ENCODE measurements around the gene ICE2. TPM values are rescaled to one million over a fixed set of nuclear protein-coding genes. Genes with fewer than 3 reads are reported as not detected.
A peak's percentile ranks its signal among the peaks of the same experiment; 100 is the strongest.

The ICE2 gene
- total RNA-seq, 1 experiment from 2014 or later, result 37.4 TPM

DNA sequence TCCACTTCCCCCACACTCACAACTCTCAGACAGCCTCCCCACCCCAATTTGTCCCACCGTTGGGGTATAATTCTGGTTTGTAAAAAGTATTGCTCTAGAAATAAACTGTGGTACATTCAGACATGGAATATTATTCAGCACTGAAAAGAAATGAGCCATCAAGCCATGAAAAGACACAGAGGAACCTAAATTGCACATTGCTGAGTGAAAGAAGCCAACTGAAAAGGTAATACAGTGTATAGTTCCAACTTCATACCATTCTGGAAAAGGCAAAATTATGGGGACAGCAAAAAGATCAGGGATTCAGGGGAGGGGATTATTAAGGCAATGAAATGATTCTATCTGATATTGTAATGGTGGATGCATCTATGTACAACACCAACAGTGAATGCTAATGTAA is 91.6 kb downstream of the ICE2 start:
- no peaks in the 10 kb centered on the region for H3K9me3 ChIP-seq (replicated peaks)
- peaks cover 18% of the 10 kb centered on the region; the same call in 1 of the 2 replicates for H3K36me3 ChIP-seq
- H3K4me3 ChIP-seq, result no peak overlapping the region
- peaks cover 27% of the 10 kb centered on the region for H3K4me1 ChIP-seq
- no peaks in the 10 kb centered on the region for H3K27me3 ChIP-seq
- DNase-seq, result no peak
- H3K27ac ChIP-seq, result no peak overlapping the region

DNA sequence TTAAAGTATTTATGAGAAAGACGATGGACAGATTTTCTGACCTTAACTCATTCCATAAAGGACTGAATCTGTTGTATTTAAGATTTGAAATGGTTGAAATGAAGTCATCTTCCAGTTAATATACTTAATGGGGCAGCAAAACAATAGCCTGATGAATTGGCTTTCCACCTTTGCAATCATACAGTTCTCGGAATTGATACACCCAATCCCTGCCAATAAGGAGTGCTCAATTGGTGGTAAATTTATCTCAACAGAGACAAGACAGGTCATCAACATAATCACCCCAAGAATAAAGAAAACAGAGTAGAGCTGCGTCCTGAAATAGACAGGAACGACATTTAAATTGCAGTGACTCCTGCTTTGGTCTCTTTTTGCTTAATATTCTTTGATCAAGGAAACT is 92.3 kb downstream of the ICE2 start:
- Histone ChIP-seq H3K27ac (no peak overlapping the region), H3K4me1 (peaks cover 20% of the 10 kb centered on the region), H3K9me3 (replicated peaks) (no peaks in the 10 kb centered on the region), H3K4me3 (no peak overlapping the region), H3K36me3 (peaks cover 18% of the 10 kb centered on the region; the same call in 1 of the 2 replicates), H3K27me3 (no peaks in the 10 kb centered on the region)
- DNase-seq, result no peak

DNA sequence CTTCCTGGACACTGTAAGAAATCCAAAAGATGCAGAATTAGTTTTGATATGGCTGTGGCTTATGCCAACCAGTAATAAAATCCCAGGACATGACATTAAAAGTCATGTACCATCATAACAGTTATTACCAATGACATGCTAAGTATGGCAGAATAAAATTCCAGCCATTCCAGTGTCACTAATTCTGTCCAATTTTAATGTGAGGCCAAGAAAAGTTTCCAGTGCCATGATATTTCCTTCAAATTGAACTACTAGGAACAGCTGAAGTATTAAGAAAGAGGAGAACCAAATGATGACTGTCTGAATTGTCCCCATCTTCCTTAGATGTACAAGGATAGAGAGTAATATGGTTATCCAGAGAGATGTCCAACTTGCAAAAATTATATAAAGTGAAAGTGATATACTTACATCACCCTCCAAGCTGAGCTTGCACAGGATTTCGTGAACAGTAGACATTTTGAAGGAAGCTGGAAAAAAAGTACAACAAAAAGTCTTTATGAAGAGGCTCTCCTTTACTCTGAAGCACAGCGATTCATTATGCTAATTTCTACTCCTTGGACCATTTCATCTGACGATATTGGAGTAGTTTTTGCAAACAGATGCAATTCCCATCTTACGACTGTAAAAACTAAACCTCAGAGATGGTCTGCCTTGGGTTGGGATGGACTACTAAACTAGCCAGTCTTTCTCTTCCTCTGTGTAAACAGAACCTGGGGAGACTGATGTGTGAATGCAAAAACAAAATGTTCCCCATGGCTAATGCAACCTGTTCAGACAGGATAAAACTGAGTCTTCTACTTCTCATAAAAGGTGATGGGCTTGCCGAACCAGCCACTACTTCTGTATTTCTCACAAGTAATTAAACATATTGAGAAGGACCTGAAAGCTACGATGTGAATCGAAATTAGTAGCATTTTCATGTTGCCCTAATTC is 93.1 kb downstream of the ICE2 start:
- H3K27ac ChIP-seq, result no peak overlapping the region
- H3K9me3 ChIP-seq (replicated peaks), result no peaks in the 10 kb centered on the region
- H3K36me3 ChIP-seq, result peaks cover 24% of the 10 kb centered on the region
- H3K4me1 ChIP-seq, result peaks cover 14% of the 10 kb centered on the region
- H3K4me3 ChIP-seq, result no peak overlapping the region
- no peak for DNase-seq
- H3K27me3 ChIP-seq, result no peaks in the 10 kb centered on the region

DNA sequence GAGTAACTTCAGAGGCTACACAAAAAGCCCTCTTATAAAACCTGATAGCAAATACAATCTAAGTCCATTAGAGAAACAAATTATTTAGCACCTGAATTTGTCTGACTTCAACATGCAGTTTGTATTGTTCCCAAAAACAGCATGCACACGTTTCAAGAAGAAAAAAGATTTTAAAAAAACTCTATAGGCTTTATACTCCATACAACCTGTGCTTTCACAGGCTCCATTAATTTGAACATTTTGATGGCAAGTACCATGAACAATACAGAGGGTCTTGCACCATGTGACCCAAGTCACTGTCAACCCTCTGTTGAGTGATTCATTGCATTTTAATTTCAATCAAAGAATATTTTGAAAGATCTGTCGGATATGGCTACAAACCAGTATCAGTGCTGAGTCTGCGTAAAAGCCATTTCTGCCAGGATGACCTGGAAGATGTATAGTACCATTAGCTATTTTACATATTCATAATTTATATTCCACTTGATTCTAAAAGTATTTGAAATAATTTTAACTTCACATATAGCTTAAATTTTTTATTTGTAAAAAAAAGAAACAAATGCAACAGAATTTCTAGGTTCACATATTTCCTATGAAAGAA is 94.3 kb downstream of the ICE2 start:
- peaks cover 25% of the 10 kb centered on the region for H3K36me3 ChIP-seq

DNA sequence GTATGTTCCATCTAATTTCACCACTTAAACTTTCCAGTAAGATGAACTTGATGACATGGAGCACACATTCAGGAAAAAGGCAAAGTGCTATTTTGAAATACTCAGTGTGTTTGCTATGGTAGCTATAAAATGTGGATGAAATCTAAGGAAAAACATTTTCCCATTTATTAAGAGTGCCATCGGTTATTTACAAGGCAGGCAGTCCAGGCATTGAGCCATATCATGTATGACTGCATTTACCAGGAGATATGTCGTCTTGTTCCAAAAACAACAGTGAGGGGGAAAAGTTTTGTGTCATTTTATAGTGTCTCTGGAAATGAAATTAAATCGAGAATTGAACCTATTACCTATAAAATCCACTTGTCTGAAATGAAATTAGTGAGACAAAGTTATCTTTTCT is 94.9 kb downstream of the ICE2 start:
- H3K27me3 ChIP-seq, result no peaks in the 10 kb centered on the region
- no peaks in the 10 kb centered on the region for H3K9me3 ChIP-seq (replicated peaks)
- H3K4me3 ChIP-seq, result no peak overlapping the region
- peaks cover 23% of the 10 kb centered on the region for H3K36me3 ChIP-seq
- no peak overlapping the region for H3K27ac ChIP-seq
- DNase-seq, result no peak
- peaks cover 11% of the 10 kb centered on the region for H3K4me1 ChIP-seq

More for the DNA sequence above, 94.3 kb downstream of the ICE2 start:
- DNase-seq, result no peak
- H3K27ac ChIP-seq, result no peak overlapping the region
- peaks cover 10% of the 10 kb centered on the region for H3K4me1 ChIP-seq
- H3K27me3 ChIP-seq, result no peaks in the 10 kb centered on the region
- H3K9me3 ChIP-seq (replicated peaks), result no peaks in the 10 kb centered on the region
- no peak overlapping the region for H3K4me3 ChIP-seq

DNA sequence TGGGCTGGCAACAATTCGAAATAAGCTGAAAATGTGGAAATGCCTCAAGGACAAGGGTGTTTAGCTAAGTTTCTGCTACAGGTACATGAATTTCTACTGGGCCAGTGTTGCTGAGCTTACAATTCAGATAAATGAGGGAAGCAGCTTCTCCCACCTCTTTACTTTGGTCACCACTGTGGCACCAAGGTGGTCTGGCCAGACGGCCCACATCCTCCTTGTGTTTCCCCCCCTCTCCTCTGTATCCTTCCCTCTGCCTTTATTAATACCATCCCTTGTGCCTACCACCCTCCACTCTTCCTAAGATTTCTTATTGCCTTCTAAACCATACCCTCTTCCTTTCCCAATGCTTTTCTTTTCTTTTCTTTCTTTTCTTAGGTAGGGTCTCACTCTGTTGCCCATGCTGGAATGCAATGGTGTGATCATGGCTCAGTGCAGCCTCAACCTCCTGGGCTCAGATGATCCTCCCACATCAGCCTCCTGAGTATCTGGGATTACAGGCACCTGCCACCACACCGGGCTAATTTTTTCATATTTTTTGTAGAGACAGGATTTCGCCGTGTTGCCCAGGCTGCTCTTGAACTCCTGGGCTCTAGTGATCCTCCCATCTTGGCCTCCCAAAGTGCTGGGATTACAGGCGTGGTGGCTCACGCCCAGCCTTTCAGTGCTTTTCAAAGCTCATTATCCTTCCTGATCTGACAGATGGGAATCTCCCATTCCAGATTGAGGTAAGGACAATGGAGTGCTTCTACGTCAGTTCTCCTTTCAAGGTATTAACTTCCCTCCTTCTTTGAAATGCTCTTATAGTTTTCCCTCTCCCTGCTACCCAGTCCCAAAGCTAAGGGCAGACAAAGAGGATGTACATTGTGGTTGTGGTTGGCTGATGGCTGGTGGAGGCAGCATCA is 95.9 kb downstream of the ICE2 start:
- DNase-seq, result no peak
- Histone ChIP-seq H3K4me1 (peaks cover 13% of the 10 kb centered on the region), H3K36me3 (peaks cover 26% of the 10 kb centered on the region), H3K27ac (no peak overlapping the region), H3K4me3 (no peak overlapping the region), H3K27me3 (no peaks in the 10 kb centered on the region), H3K9me3 (replicated peaks) (no peaks in the 10 kb centered on the region)

DNA sequence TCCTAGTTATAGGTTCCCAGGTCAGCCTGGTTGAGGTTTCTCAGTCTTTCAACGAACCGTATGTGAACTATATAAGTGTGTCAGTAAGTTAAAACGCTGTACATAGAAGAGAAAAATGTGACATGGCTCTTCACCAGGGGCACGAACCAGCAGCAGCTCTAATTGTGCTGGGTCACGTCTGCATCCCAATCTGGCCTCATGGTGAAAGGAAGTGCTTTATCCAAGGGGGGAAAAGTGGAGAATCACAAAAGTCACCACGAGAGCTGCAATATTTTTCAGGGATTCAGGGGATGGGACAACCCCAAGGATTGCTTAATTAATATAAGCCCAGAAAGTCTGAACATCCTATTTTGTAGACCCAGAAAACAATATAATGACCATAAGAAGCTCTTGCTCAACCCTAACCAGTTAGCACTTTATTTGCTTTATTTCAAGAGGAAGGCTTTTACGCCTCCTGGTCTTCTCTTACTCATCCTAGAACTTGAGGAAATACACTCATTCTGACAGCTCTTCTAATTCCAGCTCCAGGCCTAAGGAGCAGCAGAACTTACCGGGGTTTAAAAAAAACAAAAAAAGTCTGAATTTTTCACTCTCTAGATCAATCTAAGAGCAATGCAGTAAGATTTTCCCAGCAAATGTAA is 97.7 kb downstream of the ICE2 start:
- no peak for DNase-seq
- H3K27ac ChIP-seq, result no peak overlapping the region
- peaks cover 13% of the 10 kb centered on the region for H3K4me1 ChIP-seq
- no peaks in the 10 kb centered on the region for H3K9me3 ChIP-seq (replicated peaks)
- H3K36me3 ChIP-seq, result peaks cover 26% of the 10 kb centered on the region
- no peak overlapping the region for H3K4me3 ChIP-seq
- H3K27me3 ChIP-seq, result no peaks in the 10 kb centered on the region

DNA sequence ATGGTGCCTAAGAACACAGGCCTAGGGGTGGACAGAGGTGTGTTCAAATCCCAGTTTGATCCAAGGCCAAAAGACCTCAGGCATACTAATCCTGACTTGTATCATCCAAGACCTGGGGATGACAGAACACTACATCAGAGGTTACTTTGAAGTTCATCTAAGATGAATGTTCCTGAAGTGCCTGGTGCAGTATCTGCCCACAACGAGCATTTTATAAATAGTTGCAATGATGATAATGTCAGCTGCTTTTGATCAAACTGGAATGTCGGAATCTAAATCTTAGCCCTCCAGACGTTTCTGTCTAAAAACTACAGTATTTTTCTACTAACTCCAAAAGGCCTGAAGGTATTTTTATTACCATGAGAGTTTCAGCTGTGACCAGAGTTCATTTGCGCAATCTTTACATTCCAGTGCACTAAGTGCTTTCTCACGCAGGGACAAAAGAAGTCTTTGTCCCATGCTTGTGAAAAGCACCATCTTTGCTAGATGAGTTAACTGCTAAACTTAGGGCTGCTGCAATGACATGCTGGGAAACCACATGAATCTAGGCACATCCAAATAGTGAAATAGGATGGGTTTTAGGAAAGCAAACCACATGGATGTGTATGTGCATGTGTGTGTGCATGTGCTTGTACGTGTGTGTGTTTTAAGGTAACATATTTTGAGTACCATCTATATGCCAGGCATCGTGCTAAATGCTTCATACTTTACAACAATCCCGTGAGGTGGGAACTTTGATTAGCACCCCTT is 99.2 kb downstream of the ICE2 start:
- no peak overlapping the region for H3K4me3 ChIP-seq
- H3K36me3 ChIP-seq, result peaks cover 22% of the 10 kb centered on the region
- no peaks in the 10 kb centered on the region for H3K9me3 ChIP-seq (replicated peaks)
- peak; percentile 70 to 88 for DNase-seq
- H3K27ac ChIP-seq, result peak overlapping the region; percentile 67
- H3K27me3 ChIP-seq, result no peaks in the 10 kb centered on the region
- H3K4me1 ChIP-seq, result peaks cover 24% of the 10 kb centered on the region

DNA sequence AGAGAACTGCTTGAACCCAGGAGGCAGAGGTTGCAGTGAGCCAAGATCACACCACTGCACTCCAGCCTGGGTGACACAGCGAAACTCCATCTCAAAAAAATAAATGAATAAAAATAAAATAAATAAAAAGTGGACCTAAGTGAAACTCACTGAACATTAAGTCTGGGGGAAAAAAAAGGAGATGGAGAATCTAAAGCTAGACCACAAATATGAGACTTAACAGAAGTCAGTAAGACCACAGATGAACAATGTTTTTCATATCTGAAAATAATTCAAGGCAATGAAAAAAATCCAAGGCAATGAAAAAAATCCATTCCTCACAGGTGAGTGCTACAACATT is 99.8 kb downstream of the ICE2 start:
- Histone ChIP-seq H3K36me3 (peaks cover 18% of the 10 kb centered on the region), H3K27me3 (no peaks in the 10 kb centered on the region), H3K4me3 (no peak overlapping the region), H3K4me1 (peaks cover 28% of the 10 kb centered on the region), H3K9me3 (replicated peaks) (no peaks in the 10 kb centered on the region), H3K27ac (peak overlapping the region; percentile 67)
- no peak for DNase-seq

DNA sequence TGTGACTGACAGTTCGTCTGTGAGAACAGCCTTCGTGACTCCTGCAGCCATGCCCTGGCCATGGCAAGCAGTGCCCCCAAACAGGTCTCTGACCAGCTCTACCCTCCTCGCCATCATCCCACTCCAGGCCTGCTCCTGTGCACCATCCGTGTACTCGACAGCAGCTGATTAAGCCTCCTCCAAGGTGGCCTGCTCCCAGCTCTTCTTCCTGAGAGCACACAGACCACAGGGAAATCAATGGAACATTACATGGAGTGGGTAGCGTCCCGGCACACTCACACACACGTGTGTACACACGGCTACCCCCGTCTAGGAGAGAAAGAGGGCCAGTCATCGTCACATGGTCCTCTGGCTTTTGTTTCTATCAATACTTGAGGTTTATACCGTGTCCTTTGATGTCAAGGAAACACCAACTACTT is 102.3 kb downstream of the ICE2 start:
- Histone ChIP-seq H3K9me3 (replicated peaks) (no peaks in the 10 kb centered on the region), H3K4me3 (no peak overlapping the region), H3K4me1 (peaks cover 51% of the 10 kb centered on the region), H3K27ac (no peak overlapping the region), H3K36me3 (peaks cover 10% of the 10 kb centered on the region; the same call in 1 of the 2 replicates), H3K27me3 (no peaks in the 10 kb centered on the region)
- no peak for DNase-seq

DNA sequence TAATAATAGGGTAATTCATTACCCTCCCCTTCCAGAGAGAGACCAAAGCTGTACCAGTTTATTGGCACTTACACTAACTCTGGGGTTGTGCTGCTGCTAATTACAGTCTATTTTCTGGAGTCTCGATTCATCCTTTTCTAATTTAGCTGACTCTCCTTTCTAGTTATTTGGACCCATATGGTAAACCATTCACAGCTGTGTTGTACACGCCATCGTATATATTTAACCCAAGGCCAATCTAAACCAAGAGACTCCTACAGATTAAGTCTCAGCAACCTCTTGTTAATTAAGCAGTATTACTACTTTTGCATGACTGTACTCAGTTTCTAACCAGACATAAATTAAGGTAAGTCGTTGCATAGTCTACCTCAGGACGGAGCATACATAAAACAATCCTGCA is 103.6 kb downstream of the ICE2 start:
- Histone ChIP-seq H3K9me3 (replicated peaks) (no peaks in the 10 kb centered on the region), H3K27ac (peak overlapping the region; percentile 93), H3K4me3 (no peak overlapping the region), H3K4me1 (peaks cover 62% of the 10 kb centered on the region), H3K27me3 (no peaks in the 10 kb centered on the region), H3K36me3 (0 out of 2 replicates have a peak, but pooled peaks cover 4% of the 10 kb centered on the region)
- no peak for DNase-seq

DNA sequence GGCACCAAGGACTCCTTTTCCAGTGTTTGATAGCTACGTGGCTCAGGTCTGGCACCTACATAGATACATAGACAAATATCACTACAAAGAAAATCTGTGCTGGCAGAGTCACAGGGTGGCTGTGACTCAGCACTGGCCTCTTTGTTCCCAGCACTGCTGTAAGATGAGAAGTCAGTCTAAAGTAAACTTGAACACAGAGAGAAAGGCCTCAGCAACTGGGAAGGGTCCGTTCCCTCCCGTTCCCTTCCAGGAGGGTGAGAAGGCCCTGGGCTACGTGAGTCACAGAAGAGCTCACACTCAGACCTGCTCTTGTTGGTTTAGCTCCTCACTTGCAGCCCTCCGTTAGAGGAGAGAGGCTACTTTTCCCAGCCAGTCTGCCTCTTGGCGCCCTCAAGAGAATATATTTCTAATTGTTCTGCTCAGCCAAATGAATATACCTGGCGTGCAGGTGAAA is 104.3 kb downstream of the ICE2 start:
- DNase-seq, result peak; percentile 93 to 96
- H3K27ac ChIP-seq, result peak overlapping the region; percentile 93
- 0 out of 2 replicates have a peak, but pooled peaks cover 6% of the 10 kb centered on the region for H3K36me3 ChIP-seq
- no peaks in the 10 kb centered on the region for H3K9me3 ChIP-seq (replicated peaks)
- H3K4me1 ChIP-seq, result peaks cover 58% of the 10 kb centered on the region
- no peaks in the 10 kb centered on the region for H3K27me3 ChIP-seq
- H3K4me3 ChIP-seq, result peak overlapping the region; percentile 11

DNA sequence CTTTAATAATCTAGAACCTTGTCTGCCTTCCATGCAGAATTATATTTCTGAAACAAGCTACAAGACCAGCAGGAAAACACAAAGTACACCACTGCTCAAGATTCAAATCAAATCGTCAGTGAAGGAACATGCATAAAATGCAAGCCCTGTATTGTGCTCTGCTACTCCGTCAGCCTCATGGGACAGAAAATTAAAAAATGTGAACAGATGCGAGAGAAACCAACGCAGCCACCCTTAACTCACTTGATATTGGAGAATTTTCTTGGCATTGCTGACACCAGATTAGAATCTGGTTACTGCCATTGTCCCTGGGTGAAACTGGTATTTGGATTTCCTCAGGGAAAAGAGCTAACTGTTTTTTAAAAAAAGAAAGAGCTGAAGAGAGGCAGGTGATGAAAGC is 104.7 kb downstream of the ICE2 start:
- Histone ChIP-seq H3K9me3 (replicated peaks) (0 out of 2 replicates have a peak, but pooled peaks cover 3% of the 10 kb centered on the region), H3K4me1 (peaks cover 54% of the 10 kb centered on the region), H3K4me3 (peak overlapping the region; percentile 11), H3K27me3 (no peaks in the 10 kb centered on the region), H3K36me3 (0 out of 2 replicates have a peak, but pooled peaks cover 6% of the 10 kb centered on the region), H3K27ac (peak overlapping the region; percentile 93)
- no peak for DNase-seq

Measured in SJCRH30 (cell line).